Nephron progenitor cell (in vitro differentiated cells): ENCODE measurements around the gene SPG7.

Experiments
- DNase-seq: peaks from one replicate; pipeline ENCODE4 v3.0.0; 2021
- H3K27ac Mint-ChIP-seq: 2 replicates; pipeline ENCODE4 v1.8.0; 2021; ENCODE audit warnings: mild to moderate bottlenecking, moderate library complexity, mixed read lengths
- H3K27me3 Mint-ChIP-seq: 2 replicates; pipeline ENCODE4 v1.8.0; 2021; ENCODE audit warnings: mild to moderate bottlenecking, low read depth, mixed read lengths; ENCODE audit not compliant: poor library complexity
- H3K36me3 Mint-ChIP-seq: 2 replicates; pipeline ENCODE4 v1.8.0; 2021; ENCODE audit warnings: low read depth, mixed read lengths
- H3K4me1 Mint-ChIP-seq: 2 replicates; pipeline ENCODE4 v1.8.0; 2021; ENCODE audit warnings: mixed read lengths
- H3K4me3 Mint-ChIP-seq: 2 replicates; pipeline ENCODE4 v1.8.0; 2021; ENCODE audit warnings: mild to moderate bottlenecking, moderate library complexity, mixed read lengths
- H3K9me3 Mint-ChIP-seq: 2 replicates; pipeline ENCODE4 v1.8.0; 2021; ENCODE audit warnings: mild to moderate bottlenecking, moderate library complexity, mixed read lengths
- TF ChIP-seq, protein P1 (sequence below): fragments of 200-600 bp; sonication (generic); IDR thresholded peaks from 2 replicates; pipeline ENCODE4 v1.5.0; 2021; ENCODE audit warnings: antibody characterized with exemption

Gene SPG7

GRCh38 chr16:89604764-89605163 is 96.6 kb downstream of the SPG7 start:
- H3K4me3 Mint-ChIP-seq, result no peak overlapping the region
- H3K27me3 Mint-ChIP-seq, result no peaks in the 10 kb centered on the region
- no peak for DNase-seq
- TF ChIP-seq, protein P1, sequence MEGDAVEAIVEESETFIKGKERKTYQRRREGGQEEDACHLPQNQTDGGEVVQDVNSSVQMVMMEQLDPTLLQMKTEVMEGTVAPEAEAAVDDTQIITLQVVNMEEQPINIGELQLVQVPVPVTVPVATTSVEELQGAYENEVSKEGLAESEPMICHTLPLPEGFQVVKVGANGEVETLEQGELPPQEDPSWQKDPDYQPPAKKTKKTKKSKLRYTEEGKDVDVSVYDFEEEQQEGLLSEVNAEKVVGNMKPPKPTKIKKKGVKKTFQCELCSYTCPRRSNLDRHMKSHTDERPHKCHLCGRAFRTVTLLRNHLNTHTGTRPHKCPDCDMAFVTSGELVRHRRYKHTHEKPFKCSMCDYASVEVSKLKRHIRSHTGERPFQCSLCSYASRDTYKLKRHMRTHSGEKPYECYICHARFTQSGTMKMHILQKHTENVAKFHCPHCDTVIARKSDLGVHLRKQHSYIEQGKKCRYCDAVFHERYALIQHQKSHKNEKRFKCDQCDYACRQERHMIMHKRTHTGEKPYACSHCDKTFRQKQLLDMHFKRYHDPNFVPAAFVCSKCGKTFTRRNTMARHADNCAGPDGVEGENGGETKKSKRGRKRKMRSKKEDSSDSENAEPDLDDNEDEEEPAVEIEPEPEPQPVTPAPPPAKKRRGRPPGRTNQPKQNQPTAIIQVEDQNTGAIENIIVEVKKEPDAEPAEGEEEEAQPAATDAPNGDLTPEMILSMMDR, result no peak
- no peak overlapping the region for H3K27ac Mint-ChIP-seq
- peaks cover 47% of the 10 kb centered on the region for H3K4me1 Mint-ChIP-seq
- H3K9me3 Mint-ChIP-seq, result no peaks in the 10 kb centered on the region
- H3K36me3 Mint-ChIP-seq, result no peaks in the 10 kb centered on the region

DNA sequence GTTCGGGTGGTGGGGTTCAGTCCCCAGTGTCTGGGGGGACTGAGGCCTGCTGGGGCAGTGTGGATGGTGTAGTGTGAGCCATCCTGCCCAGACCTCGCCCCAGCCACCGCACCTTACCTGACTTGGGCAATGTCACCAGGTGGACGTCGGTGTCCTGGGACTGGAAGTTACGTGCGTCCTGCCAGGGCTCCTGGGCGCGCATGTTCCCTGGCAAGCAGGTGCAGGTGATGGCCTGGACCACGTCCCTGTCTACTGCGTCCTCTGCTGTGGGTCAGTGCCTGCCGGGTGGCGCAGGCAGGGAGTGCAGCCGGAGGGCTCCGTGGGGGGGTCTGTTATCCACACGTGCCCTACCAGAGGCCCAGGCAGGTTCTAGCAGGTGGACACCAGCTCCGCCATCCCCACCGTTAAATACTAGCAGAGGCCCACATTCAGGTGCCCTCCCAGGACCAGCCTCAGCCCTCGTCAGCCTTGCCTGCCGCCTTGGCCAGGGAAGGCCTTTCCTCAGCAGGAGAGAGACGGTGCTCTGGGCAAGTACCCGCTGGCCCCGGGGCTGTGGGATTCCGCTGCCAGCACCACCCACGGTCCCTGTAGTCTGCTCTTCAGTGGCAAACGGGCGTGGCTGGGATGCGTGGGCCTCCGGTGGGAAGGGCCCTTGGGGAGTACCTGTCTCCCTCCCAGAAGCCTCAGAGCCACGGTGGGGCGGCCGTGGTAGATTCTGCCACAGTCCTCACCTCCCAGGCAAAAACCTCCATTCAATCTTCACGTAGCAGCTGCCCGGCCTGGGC is 97.2 kb downstream of the SPG7 start:
- Mint-ChIP-seq H3K4me1 (peaks cover 45% of the 10 kb centered on the region), H3K36me3 (no peaks in the 10 kb centered on the region), H3K27ac (no peak overlapping the region), H3K27me3 (no peaks in the 10 kb centered on the region), H3K9me3 (no peaks in the 10 kb centered on the region), H3K4me3 (no peak overlapping the region)
- TF ChIP-seq, protein P1, result no peak
- DNase-seq, result no peak

DNA sequence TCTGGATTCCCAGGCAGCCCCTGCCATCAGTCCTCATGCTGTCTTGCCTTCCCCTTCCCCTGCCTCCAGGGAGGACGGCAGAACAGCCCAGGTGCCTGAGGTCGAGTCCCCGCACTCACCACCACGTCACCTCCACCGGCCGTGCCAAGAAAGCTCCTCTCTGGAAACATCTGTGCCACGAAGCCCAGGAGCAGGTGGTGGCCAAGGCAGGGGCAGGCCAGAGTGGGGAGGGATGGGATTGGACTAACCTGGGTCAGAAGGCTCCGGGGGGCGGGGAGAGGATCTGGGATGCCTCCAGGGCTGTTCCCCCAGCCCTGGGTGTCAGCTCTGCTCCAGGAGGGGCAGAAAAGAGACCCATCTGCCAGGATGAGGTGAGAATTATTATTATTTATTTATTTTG is 97.8 kb downstream of the SPG7 start:
- no peak for DNase-seq
- peaks cover 42% of the 10 kb centered on the region for H3K4me1 Mint-ChIP-seq
- no peaks in the 10 kb centered on the region for H3K36me3 Mint-ChIP-seq
- H3K9me3 Mint-ChIP-seq, result no peaks in the 10 kb centered on the region
- H3K27ac Mint-ChIP-seq, result no peak overlapping the region
- no peak overlapping the region for H3K4me3 Mint-ChIP-seq
- TF ChIP-seq, protein P1, result no peak
- no peaks in the 10 kb centered on the region for H3K27me3 Mint-ChIP-seq
